Keratinocyte (primary cell): Measurements from ENCODE around the gene RPS18.

Experiments used
- EZH2 ChIP-seq: IDR thresholded peaks from one replicate; pipeline ENCODE4 v1.6.1; 2012; ENCODE audit warnings: inconsistent platforms, mild to moderate bottlenecking, low read length, moderate library complexity
- TF ChIP-seq, protein P1 (sequence below), 3 experiments: IDR thresholded peaks in 1 of 3; conservative IDR thresholded peaks in 1 of 3; optimal IDR thresholded peaks in 1 of 3; 2 replicates in 2 of 3; 3 replicates in 1 of 3; pipeline versions ENCODE3 to v1.5.1; 2011; ENCODE audit warnings: low read length in 3 of 3, mild to moderate bottlenecking in 3 of 3, moderate library complexity in 2 of 3, control low read depth in 1 of 3, inconsistent platforms in 1 of 3; ENCODE audit not compliant: insufficient read depth in 2 of 3; ENCODE audit errors: extremely low read depth in 1 of 3

DNA sequence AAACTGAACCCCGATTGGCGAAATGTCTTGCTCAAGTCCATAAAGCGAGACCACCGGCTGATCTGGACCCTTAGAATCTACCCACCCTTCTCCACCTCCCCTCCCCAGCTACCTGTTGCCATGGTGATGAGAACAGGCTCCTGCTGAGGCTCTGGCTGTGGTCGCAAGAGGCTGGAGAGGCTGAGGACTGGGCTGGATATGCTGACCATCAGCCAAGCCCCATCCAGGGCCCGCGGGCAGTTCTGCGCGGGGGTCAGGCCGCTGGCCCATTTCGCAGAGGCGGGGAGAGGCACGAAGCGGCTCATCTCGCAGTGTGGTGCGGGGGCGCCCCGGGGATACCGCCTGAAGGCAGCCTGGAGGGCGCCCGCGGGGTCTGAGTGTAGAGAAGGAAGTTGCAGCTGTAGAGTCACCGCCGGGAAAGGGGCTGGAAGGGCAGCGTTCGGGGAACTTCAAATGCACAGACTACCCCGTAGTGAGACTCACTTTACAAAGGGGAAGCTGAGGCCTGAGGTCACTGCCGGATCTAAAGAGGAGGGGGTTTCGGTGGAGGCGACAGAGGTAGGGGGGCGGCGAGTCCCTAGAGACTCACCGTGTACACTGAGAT is 41.3 kb downstream of the RPS18 start:
- TF ChIP-seq EZH2 = no peak
- TF ChIP-seq, protein P1, sequence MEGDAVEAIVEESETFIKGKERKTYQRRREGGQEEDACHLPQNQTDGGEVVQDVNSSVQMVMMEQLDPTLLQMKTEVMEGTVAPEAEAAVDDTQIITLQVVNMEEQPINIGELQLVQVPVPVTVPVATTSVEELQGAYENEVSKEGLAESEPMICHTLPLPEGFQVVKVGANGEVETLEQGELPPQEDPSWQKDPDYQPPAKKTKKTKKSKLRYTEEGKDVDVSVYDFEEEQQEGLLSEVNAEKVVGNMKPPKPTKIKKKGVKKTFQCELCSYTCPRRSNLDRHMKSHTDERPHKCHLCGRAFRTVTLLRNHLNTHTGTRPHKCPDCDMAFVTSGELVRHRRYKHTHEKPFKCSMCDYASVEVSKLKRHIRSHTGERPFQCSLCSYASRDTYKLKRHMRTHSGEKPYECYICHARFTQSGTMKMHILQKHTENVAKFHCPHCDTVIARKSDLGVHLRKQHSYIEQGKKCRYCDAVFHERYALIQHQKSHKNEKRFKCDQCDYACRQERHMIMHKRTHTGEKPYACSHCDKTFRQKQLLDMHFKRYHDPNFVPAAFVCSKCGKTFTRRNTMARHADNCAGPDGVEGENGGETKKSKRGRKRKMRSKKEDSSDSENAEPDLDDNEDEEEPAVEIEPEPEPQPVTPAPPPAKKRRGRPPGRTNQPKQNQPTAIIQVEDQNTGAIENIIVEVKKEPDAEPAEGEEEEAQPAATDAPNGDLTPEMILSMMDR (optimal IDR thresholded peaks at IDR 0.05 in 1 of 3, IDR thresholded peaks at IDR 0.05 in 1 of 3, conservative IDR thresholded peaks at IDR 0.05 in 1 of 3; ENCODE audit: extremely low read depth in 1 of 3, insufficient read depth in 2 of 3, low read length in 3 of 3) = no peak
